LNCAP (cell line): ENCODE results near the gene PKD1L1.

ENCODE experiments used
- CTCF ChIP-seq: fragments of 450-650 bp; IDR thresholded peaks from 2 replicates; pipeline ENCODE4 v1.5.1; 2017; ENCODE audit warnings: mild to moderate bottlenecking

The PKD1L1 gene

GRCh38 chr7:47756636-47757035 lies 191.6 kb downstream of the PKD1L1 start:
- no peak for TF ChIP-seq CTCF

GRCh38 chr7:47755248-47755647 lies 193.0 kb downstream of the PKD1L1 start:
- TF ChIP-seq CTCF: no peak

DNA sequence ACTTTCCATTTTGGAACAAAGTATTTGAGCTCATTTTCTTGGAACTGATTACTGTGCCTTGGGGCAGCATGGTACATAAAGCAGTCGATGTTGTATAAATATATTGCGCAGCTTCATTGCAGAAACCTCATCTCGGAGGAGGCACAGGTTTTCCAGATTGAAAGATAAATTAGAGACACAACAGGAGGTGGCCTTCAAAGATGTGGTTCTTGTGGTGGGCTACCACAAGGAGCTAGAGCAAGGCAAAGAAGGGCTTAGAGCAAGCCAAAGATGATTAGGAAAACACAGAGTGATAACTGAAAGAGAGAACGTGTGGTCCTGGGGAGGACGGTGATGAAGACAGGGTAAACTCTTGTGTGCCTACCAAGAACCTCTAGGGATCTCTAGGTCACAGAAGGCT lies 197.2 kb downstream of the PKD1L1 start:
- TF ChIP-seq CTCF: no peak

GRCh38 chr7:47748041-47748440 lies 200.2 kb downstream of the PKD1L1 start:
- no peak for TF ChIP-seq CTCF

DNA sequence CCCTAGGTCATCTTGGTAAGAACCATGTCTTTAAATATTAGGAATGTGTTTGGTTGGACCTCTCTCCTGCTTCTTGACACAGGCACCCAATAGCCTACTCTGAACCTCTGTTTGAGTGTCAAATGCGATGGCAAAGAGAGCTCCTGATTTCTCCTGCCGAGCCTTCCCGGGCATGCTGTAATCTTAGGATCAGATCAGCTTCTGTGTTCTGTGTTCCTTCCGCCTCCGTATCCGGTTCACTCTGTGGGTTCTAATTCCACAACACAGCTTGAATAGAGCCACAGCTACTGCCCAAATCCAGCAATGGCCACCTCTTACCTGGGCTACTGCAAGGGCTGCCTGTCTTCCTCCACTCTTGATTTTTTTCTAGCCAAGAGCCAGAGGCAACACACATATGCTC lies 201.1 kb downstream of the PKD1L1 start:
- TF ChIP-seq CTCF: no peak

GRCh38 chr7:47746468-47746867 lies 201.8 kb downstream of the PKD1L1 start:
- no peak for TF ChIP-seq CTCF

GRCh38 chr7:47744883-47745282 lies 203.4 kb downstream of the PKD1L1 start:
- no peak for TF ChIP-seq CTCF

- no peak for TF ChIP-seq CTCF
Observed at GRCh38 chr7:47743965-47744591, 204.2 kb downstream of the PKD1L1 start.
